GM19193 (cell line): ENCODE results near the gene ARID3C.

Experiments
- POLR2A ChIP-seq: IDR thresholded peaks from 4 replicates; pipeline ENCODE4 v1.6.1; 2011; ENCODE audit not compliant: insufficient read depth, insufficient read length; ENCODE audit errors: extremely low read depth

The ARID3C gene

GRCh38 chr9:34620061-34620994 is 8.5 kb downstream of the ARID3C start, which contains the start of gene DCTN3:
Gene DCTN3 (minus strand): TSS chr9:34620495. CDS start chr9:34620464, 31 bp downstream.
- peak; percentile 80 for TF ChIP-seq POLR2A

GRCh38 chr9:34615132-34615531 is 13.7 kb downstream of the ARID3C start:
- TF ChIP-seq POLR2A: no peak

GRCh38 chr9:34612788-34613390 is 16.0 kb downstream of the ARID3C start:
- TF ChIP-seq POLR2A: no peak

GRCh38 chr9:34611811-34612787 is 16.8 kb downstream of the ARID3C start, which contains the start of gene RPP25L:
Gene RPP25L (minus strand): TSS chr9:34612097. CDS start chr9:34611296, 801 bp downstream.
- peak; percentile 91 for TF ChIP-seq POLR2A

- no peak for TF ChIP-seq POLR2A
Measured at GRCh38 chr9:34611251-34611810, 17.5 kb downstream of the ARID3C start.

GRCh38 chr9:34610434-34611206 is 18.2 kb downstream of the ARID3C start:
- no peak for TF ChIP-seq POLR2A

- TF ChIP-seq POLR2A: no peak
Measured at GRCh38 chr9:34607331-34607730, 21.5 kb downstream of the ARID3C start.

- TF ChIP-seq POLR2A: no peak
Measured at GRCh38 chr9:34606905-34607304, 22.0 kb downstream of the ARID3C start.

GRCh38 chr9:34606190-34606589 is 22.7 kb downstream of the ARID3C start:
- TF ChIP-seq POLR2A: no peak

- no peak for TF ChIP-seq POLR2A
Measured at GRCh38 chr9:34603610-34604231, 25.1 kb downstream of the ARID3C start.

GRCh38 chr9:34601937-34602573 is 26.8 kb downstream of the ARID3C start:
- no peak for TF ChIP-seq POLR2A

- TF ChIP-seq POLR2A: no peak
Measured at GRCh38 chr9:34600908-34601307, 28.0 kb downstream of the ARID3C start.

- TF ChIP-seq POLR2A: no peak
Measured at GRCh38 chr9:34599546-34599945, 29.3 kb downstream of the ARID3C start.

GRCh38 chr9:34594177-34594576 is 34.7 kb downstream of the ARID3C start:
- no peak for TF ChIP-seq POLR2A
